OCI-LY1 (cell line): ENCODE data around the gene FBXW2.

ENCODE experiments used
- H2AFZ ChIP-seq: fragments of 200-600 bp; sonication (generic), shearing (Covaris generic); 2 replicates; pipeline ENCODE4 v1.6.0; 2014; ENCODE audit warnings: antibody characterized with exemption, mild to moderate bottlenecking, low read length
- H3F3A ChIP-seq: fragments of 200-600 bp; sonication (generic), shearing (Covaris generic); 2 replicates; pipeline ENCODE4 v1.6.0; 2014; ENCODE audit warnings: mild to moderate bottlenecking, antibody characterized with exemption, low read length, moderate library complexity; ENCODE audit not compliant: insufficient read depth
- H3K27ac ChIP-seq: fragments of 200-600 bp; sonication (generic); 2 replicates; pipeline ENCODE4 v1.5.1; 2014; ENCODE audit warnings: low read length, mixed run types, mild to moderate bottlenecking, low read depth; ENCODE audit not compliant: poor library complexity, severe bottlenecking
- H3K27me3 ChIP-seq: fragments of 200-600 bp; sonication (generic); 2 replicates; pipeline ENCODE4 v1.6.0; 2014; ENCODE audit warnings: antibody characterized with exemption, mild to moderate bottlenecking, low read length, moderate library complexity; ENCODE audit not compliant: insufficient read depth
- H3K36me3 ChIP-seq: fragments of 200-600 bp; sonication (generic); 2 replicates; pipeline ENCODE4 v1.6.1; 2014; ENCODE audit warnings: mild to moderate bottlenecking, antibody characterized with exemption, low read length, moderate library complexity, mixed read lengths; ENCODE audit not compliant: insufficient read depth
- H3K4me1 ChIP-seq: fragments of 200-600 bp; sonication (generic); 2 replicates; pipeline ENCODE4 v1.5.1; 2014; ENCODE audit warnings: mild to moderate bottlenecking, low read length, moderate library complexity; ENCODE audit not compliant: insufficient read depth, severe bottlenecking
- H3K4me2 ChIP-seq: fragments of 200-600 bp; sonication (generic), shearing (Covaris generic); 2 replicates; pipeline ENCODE4 v1.6.1; 2014; ENCODE audit warnings: low read length
- H3K4me3 ChIP-seq: fragments of 200-600 bp; sonication (generic); 2 replicates; pipeline ENCODE4 v1.5.1; 2014; ENCODE audit warnings: low read length, low read depth, mild to moderate bottlenecking, mixed read lengths; ENCODE audit not compliant: poor library complexity, severe bottlenecking
- H3K79me2 ChIP-seq: fragments of 200-600 bp; shearing (Covaris generic); 2 replicates; pipeline ENCODE4 v1.6.1; 2016; ENCODE audit warnings: mixed run types, low read length, mixed read lengths; ENCODE audit not compliant: insufficient read depth
- H3K9ac ChIP-seq: fragments of 200-600 bp; sonication (generic), shearing (Covaris generic); 2 replicates; pipeline ENCODE4 v1.6.1; 2014; ENCODE audit warnings: mild to moderate bottlenecking, low read length, mixed read lengths
- H3K9me2 ChIP-seq: fragments of 200-600 bp; sonication (generic), shearing (Covaris generic); 2 replicates; pipeline ENCODE4 v1.6.1; 2014; ENCODE audit warnings: low read depth, mild to moderate bottlenecking, low read length, mixed read lengths
- H3K9me3 ChIP-seq: fragments of 200-600 bp; shearing (Covaris generic); 2 replicates; pipeline ENCODE4 v1.6.1; 2014; ENCODE audit warnings: low read length, mixed read lengths
- H4K20me1 ChIP-seq: fragments of 200-600 bp; sonication (generic), shearing (Covaris generic); 2 replicates; pipeline ENCODE4 v1.6.0; 2016; ENCODE audit warnings: mild to moderate bottlenecking, low read length; ENCODE audit not compliant: insufficient read depth
- CTCF ChIP-seq: fragments of 200-600 bp; sonication (generic), shearing (Covaris generic); IDR thresholded peaks from 2 replicates; pipeline ENCODE4 v1.5.1; 2017; ENCODE audit warnings: mild to moderate bottlenecking, antibody characterized with exemption, low read length, moderate library complexity, mixed read lengths
- EZH2 ChIP-seq: fragments of 200-600 bp; sonication (generic), shearing (Covaris generic); IDR thresholded peaks from 2 replicates; pipeline ENCODE4 v1.8.0; 2017; ENCODE audit warnings: borderline replicate concordance, mixed run types, mild to moderate bottlenecking, antibody characterized with exemption, low read length, moderate library complexity, mixed read lengths

Gene FBXW2

GRCh38 chr9:120758544-120758943 lies 34.7 kb downstream of the FBXW2 start:
- TF ChIP-seq EZH2 (no peak), CTCF (no peak)
- Histone ChIP-seq H3K27ac (peak overlapping the region; percentile 77), H3K4me2 (no peak overlapping the region), H3K9ac (no peak overlapping the region), H2AFZ (no peak overlapping the region), H3K4me3 (no peak overlapping the region), H3K27me3 (no peaks in the 10 kb centered on the region), H4K20me1 (no peaks in the 10 kb centered on the region), H3K9me2 (no peaks in the 10 kb centered on the region), H3K9me3 (no peaks in the 10 kb centered on the region), H3K36me3 (peaks cover 44% of the 10 kb centered on the region; the same call in 1 of the 2 replicates), H3F3A (no peaks in the 10 kb centered on the region), H3K79me2 (no peaks in the 10 kb centered on the region), H3K4me1 (peaks cover 20% of the 10 kb centered on the region)

GRCh38 chr9:120757026-120757913 lies 35.9 kb downstream of the FBXW2 start:
- Histone ChIP-seq H3K4me1 (peaks cover 20% of the 10 kb centered on the region), H3K9me3 (no peaks in the 10 kb centered on the region), H2AFZ (no peak overlapping the region), H3K9ac (no peak overlapping the region), H3K27me3 (no peaks in the 10 kb centered on the region), H3K4me3 (no peak overlapping the region), H4K20me1 (no peaks in the 10 kb centered on the region), H3K36me3 (peaks cover 32% of the 10 kb centered on the region; the same call in 1 of the 2 replicates), H3K79me2 (no peaks in the 10 kb centered on the region), H3K4me2 (peak overlapping the region; percentile 18; the same call in 1 of the 2 replicates), H3F3A (no peaks in the 10 kb centered on the region), H3K9me2 (no peaks in the 10 kb centered on the region), H3K27ac (peak overlapping the region; percentile 77)
- TF ChIP-seq CTCF (no peak), EZH2 (no peak)

GRCh38 chr9:120756531-120756930 lies 36.7 kb downstream of the FBXW2 start:
- no peaks in the 10 kb centered on the region for H3K9me2 ChIP-seq
- H3K27me3 ChIP-seq = no peaks in the 10 kb centered on the region
- H3K4me3 ChIP-seq = no peak overlapping the region
- peaks cover 20% of the 10 kb centered on the region for H3K4me1 ChIP-seq
- no peaks in the 10 kb centered on the region for H3K79me2 ChIP-seq
- no peak for TF ChIP-seq CTCF
- TF ChIP-seq EZH2 = no peak
- H3K27ac ChIP-seq = peak overlapping the region; percentile 77
- H3F3A ChIP-seq = no peaks in the 10 kb centered on the region
- H2AFZ ChIP-seq = no peak overlapping the region
- no peaks in the 10 kb centered on the region for H3K9me3 ChIP-seq
- no peak overlapping the region; the same call in 1 of the 2 replicates for H3K9ac ChIP-seq
- no peak overlapping the region; the same call in 1 of the 2 replicates for H3K4me2 ChIP-seq
- peaks cover 28% of the 10 kb centered on the region; the same call in 1 of the 2 replicates for H3K36me3 ChIP-seq
- no peaks in the 10 kb centered on the region for H4K20me1 ChIP-seq
